HL-60 (cell line): ENCODE data around the gene UBXN4.
"Not testable (repeated sequence)": the region's sequence is repeated elsewhere in the genome, so short reads cannot be mapped to it uniquely, and the experiment has no call there.

Source experiments
- POLR2AphosphoS5 ChIP-seq: IDR thresholded peaks from 2 replicates; pipeline ENCODE4 v1.6.1; 2012; ENCODE audit warnings: low read depth
- TF ChIP-seq, protein P1 (sequence below): IDR thresholded peaks from one replicate; pipeline ENCODE4 v1.5.1; 2011; ENCODE audit warnings: low read length, control low read depth, inconsistent platforms; ENCODE audit not compliant: insufficient read depth

- TF ChIP-seq, protein P1, sequence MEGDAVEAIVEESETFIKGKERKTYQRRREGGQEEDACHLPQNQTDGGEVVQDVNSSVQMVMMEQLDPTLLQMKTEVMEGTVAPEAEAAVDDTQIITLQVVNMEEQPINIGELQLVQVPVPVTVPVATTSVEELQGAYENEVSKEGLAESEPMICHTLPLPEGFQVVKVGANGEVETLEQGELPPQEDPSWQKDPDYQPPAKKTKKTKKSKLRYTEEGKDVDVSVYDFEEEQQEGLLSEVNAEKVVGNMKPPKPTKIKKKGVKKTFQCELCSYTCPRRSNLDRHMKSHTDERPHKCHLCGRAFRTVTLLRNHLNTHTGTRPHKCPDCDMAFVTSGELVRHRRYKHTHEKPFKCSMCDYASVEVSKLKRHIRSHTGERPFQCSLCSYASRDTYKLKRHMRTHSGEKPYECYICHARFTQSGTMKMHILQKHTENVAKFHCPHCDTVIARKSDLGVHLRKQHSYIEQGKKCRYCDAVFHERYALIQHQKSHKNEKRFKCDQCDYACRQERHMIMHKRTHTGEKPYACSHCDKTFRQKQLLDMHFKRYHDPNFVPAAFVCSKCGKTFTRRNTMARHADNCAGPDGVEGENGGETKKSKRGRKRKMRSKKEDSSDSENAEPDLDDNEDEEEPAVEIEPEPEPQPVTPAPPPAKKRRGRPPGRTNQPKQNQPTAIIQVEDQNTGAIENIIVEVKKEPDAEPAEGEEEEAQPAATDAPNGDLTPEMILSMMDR, result not testable (repeated sequence)
- TF ChIP-seq POLR2AphosphoS5, result not testable (repeated sequence)
Observed at GRCh38 chr2:135795641-135796040, 54.0 kb downstream of the UBXN4 start.
